Colon (tissue), 2 donors: Measurements from ENCODE around the gene KCNJ5.

ENCODE experiments used
- FAIRE-seq: peaks from 2 replicates; lab custom pipeline; 2012; peaks lifted over from hg19 to GRCh38; lab: Jason Lieb, UNC
- donor health status: control.
- donor health status: control.

The KCNJ5 gene

DNA sequence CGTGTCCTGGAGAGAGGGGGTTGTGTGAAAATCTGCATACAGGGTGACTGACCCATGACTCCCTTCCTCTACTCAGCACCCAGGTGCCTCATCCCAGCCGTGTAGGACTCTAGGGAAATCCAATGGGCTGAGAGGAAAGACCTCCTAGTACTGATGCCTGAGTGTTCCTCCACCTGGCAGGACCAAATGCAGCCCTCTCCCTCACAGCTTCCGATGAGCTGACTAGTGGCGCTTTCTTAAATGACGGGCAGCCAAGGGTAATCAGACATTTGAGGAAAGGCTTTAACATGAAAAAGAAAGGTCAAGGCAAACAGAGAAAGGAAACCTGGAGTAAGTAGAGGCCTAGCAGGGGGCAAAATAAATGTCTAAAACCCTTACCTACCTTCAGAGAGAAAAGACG, 19.1 kb upstream of the KCNJ5 start:
- no peak for FAIRE-seq

DNA sequence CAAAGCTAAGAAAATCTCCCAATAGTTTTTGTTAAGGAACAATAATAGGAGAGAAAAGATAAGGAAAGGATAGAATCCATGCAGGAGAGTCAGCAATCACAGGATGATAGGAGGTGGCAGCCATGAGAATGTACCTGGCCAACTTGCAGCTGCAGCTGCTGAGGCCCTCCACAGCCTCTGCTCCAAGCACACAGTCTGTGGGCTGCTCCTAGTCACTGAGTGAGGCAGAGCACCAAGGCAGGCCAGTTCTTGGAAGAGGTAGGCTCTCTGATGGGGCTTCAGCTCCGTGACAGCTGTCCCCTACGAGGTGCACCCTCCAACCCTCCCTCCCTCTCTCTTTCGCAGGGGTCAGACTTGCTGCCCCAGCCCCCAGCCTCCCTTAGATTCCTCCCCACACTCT, 18.6 kb upstream of the KCNJ5 start:
- FAIRE-seq = no peak

DNA sequence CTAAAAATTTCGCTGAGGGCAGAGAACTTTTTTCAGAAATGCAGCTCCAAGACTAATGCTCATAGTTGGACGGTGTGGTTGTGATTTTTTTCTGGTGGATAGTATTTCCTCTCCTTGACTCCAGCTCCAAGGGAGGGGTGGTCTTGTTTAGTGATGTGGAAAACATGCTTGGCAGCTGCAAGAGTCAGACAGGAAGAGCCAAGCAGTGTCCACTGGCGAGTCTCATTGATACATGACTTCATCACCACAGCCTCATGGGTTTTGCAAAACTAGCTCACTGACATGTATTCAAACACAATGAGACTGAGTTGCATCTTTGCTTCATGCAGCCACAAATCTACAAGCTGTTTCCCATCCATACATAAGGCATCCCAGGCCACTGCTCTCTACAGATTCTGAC, 16.7 kb upstream of the KCNJ5 start:
- FAIRE-seq = no peak

DNA sequence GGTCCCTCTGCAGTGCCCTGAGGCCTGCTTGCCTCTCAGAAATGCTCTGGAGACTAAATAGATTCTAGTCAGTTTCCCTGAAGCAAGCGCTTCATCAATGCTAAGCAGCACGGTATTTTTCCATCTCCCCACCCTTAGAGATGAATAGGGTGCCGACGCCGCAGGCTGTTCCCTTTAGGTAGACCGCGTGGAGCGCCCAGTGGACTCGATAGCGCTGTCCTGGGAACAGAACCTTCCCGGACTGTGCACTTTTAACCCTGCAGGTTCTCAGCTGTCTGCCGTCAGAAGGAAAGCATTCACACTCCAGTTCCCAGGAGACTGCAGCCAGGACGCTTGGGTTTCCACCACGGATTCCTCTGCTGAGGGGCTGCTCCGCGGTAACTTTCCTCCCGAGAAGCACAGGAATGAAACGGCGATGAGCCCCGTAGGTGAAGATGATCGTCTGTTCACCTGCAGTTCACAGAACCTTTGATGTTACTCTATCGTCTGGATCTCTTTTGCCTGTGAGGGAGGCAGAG, 15.0 kb upstream of the KCNJ5 start:
- no peak for FAIRE-seq

DNA sequence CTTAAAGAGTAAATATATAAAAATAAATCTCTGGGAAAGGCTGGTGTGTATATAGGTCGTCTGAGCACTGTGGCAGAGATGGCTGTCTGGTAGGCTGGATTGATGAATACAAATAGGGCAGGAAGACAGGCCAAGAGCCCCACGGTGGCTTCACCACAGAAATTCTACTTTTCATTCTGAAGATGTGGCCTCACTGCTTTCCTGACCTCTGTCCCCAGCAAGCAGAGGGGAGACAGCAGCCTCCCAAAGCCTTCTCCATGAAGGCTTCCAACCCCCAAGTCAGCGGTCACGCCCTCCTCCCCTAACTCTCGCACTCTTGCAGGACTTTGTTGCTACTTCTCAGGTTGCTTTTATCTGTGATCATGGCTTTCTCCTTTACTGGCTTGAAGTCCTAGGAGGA, 13.4 kb upstream of the KCNJ5 start:
- FAIRE-seq = no peak

DNA sequence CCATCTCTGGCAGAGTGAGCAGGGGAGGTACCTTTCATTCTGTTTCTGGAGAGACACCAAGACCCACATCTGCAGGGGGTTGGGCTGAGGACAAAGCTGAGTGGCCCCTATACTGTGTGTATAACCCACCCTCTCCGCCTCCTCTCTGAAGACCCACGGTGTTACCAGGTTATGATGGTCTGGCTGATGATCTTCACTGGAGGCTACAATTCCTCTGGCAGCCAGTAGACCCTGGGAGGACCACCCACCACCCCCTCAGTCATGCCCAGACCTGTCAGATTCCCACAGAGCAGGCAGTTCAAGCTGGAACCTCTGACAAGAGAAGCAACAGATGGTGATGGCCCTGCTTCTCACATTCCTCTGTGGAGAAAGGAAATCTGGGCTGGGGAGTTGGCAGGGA, 12.7 kb upstream of the KCNJ5 start:
- no peak for FAIRE-seq

DNA sequence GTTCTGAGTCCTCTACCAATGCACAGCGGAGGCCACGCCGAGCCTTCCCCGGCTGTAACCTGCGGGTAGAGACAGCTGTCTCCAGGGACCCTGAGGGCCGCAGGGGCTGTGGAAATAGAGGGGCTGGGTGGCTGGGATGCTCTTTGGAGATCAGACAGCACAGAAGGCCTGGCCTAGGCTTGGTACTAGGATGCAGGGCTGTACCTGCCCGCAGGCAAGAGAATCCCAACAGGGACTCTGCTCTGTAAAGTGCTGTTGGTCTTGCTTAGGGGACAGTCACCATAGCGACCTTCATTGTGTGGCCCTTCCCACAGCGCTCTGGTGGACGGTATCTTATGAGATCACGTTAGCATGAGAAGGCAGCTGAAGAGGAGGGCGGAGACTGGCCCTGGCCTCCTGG, 11.3 kb upstream of the KCNJ5 start:
- FAIRE-seq = no peak

DNA sequence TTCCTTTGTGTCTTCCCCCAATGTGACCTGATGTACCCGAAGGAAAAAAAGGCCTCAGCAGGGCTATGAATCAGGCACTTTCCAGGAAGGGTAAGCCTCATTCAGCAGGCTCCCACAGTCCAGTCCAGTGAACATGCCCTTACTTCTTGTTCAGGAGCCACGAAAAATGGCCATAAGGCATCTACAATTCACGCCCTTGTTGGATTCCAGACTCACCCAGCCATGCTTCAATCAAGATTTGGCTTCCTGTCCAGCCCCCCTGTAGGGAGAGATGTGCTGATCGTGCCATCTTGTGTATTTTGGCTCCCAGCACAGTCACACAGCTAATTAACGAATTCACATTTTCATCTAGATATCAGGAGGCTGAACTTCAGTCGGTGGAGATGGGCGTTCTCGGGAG, 9.9 kb upstream of the KCNJ5 start:
- no peak for FAIRE-seq

DNA sequence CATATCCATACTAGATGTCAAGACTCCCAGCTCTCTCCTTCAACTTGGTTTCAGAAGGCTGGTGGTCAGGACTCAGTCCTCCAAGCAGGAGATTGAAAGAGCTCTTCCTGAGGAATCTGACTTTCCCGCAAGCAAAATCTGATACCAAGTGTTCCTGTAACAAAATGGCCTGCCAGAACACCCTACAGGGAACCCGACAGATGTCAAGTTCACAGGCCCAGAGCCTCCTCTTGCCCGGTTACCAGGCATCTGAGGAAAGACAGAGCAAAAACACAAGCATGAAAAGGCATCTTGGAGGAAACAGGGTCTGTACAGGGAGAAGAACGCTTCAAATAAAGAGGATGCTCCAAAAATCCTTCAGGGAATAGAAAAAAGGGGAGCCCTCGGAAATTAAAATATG, 8.7 kb upstream of the KCNJ5 start:
- FAIRE-seq = no peak

DNA sequence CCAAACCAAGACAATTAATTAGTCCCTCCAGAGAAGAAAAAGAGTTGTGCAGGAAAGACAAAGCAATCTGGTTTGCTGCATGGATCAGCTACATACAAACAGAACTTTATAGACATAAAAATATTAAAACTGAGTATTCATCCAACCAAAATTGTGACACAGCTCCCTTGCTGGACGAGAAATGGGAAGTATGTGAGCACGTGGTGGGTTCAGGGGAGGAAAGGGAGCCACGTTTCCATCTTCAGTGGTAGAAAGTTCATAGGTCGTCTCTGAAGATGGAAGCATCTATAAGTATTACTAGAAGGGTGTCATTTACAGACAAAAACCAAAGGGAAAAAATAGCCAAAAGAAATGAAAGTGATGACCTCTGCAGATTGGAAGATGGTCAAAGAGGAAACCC, 7.1 kb upstream of the KCNJ5 start:
- no peak for FAIRE-seq

DNA sequence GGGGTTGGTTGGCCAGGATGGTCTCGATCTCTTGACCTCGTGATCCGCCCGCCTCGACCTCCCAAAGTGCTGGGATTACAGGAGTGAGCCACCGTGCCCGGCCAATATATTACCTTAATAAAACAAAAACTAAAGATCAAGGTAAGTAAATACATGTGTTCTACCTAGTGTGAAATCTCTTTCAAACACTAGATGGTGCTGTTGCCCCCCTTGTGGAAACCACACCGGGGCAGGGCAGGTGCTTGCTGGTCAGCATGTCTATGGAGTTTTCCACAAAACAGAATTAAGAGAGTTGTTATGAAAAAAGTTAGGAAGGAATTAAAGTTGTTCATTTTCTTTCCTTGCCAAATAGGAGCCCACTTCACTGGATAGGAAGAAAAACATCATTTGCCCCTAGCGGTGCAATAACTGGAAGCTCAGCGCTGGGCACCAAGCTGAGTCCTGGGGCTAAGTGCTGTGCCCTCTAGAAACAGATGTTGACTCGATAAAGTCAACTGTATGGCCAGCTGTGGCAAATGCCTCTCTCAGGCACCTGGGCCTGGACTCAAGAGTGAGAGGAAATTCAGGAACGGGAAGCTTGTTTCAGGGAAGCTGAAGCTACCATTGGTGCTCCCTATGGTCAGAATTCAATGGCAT, 6.3 kb upstream of the KCNJ5 start:
- FAIRE-seq = no peak

DNA sequence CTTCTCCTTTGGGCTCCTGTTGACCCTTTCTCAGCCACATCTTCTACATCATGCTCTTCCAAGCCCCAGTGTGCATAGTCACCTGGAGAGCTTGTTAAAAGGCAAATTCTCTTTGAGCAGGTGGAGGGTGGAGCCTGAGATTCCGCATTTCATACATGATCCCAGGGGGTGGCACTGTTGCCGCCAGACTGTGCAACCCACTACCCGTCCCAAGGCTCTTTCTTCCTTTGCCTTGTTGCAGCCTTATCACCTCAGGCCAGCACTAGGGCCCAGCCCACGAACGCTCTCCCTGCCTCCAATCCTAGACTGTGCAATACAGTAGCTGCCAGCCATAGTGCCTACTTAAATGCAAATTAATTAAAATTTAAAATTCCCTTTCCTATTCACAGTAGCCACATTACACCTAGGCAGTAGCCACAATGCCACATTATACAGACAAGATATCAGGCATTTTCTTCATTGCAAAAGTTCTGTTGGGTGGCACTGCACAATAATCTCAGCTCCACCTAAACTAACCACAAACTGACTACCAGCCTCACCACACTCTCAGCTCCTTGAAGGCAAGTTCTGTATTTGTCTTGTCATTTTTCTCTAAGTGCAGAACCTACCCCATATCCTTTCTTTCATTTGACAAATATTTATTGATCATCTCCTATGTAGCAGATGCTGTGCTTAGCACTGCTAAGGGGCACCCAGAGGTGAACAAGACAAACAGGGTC, 4.6 kb upstream of the KCNJ5 start:
- FAIRE-seq = no peak

DNA sequence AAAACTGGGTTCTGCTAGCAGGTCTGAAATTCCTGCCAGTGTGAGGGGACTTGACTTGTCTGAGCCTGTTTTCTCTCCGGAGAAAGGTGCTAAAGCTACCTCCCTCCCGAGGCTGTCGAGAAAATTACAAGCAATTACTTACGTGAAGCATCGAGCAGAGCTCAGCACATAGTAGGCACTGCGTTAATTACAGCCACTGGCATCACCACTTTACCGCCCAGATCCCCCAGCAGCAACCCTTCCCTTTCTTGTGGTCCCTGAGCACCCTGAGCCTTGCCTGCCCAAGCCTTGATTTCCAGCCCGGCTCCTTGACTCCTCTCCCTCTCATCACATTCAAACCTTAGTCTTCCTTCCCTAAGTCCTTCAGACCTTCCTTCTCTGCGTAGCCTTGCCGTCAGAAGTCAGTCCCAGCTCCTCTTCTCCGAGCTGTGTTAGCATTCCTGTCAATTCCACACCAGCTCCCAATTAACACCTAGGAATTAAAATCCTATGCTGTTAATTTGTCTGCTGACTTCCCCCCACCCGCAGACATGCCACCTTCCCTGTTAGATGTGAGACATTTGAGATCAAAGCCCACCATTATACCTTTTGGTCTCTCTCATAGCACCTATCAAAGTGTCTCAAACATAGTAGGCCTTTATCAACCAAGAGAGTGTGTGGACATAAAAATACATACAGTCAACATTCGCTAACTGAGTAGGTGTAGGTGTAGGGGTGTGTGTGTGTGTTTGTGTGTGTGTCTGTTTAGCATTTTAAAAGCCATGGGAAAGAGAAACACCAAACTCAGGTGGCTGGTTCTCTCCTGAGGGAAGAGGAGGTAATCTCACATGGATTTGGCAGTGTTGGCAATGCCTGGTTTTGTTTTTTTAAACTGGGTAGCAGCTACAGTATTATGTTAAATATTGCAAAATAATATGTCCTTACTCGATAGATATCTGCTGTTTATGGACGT, 2.8 kb upstream of the KCNJ5 start:
- no peak for FAIRE-seq

DNA sequence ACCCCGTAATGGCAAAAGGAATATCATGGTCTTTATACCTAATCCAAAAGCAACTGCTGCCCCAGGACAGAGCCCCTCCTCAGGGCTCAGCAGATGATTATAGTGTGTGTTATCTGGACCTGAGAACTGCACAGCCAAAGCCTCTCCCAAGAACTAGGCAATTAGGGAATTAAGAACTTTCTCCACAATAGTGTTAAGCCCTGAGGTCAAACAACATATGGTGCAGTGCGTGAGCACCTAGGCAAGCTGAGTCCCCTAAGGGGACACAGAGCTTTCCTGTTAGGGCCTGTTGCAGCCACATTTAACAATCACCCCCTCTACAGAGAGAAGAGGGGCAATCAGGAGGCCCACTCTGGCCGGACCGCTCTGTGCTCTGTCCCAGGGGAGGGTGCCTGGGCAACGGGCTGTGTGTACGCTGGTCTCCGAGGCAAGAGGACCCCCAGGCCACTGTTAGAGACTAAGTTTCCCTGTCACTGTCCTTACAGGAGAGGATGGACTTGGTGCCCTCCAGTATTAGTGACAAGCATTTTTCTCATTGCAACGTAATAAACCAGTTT, 1.4 kb upstream of the KCNJ5 start:
- no peak for FAIRE-seq

DNA sequence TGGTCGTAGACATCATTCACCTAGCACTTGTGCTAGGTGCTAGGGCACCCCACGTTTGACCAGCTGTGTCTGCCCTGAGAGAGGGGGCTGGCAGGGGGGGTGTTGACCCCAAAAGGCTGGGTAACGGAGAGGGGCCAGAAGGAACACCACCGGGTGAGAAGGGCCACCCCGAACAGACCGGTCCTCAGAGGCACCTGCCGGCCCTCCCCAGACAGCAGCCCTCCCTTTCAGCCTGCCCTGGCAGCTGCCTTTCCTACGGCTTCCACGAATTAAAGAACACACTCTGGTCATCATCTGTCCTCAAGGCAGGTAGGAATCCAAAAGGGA, 977 bp upstream of the KCNJ5 start:
- no peak for FAIRE-seq

DNA sequence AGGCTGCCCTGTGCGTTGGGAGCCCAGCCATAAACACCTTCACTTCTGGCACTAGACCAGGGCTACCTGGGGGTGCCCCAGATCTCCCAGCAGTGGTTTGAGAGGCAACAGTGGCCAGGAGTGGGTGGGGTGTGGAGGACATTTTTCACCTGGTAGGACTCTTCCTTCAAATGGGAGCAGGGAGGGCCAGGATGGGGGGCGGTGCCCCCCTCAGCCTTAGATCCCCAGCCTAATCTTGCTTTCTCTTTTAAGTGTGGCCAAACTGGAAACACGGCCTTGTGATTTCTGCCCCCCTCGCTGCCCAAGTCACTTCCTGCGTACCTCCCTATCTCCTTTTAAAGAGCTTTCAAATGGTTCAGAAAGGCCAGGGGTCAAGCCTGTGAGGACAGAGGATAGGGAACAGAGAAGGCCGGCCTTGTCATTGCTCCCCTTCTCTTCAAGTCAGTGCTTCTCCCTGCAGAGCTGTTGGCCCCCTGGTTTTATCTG, 800 bp downstream of the KCNJ5 start:
- FAIRE-seq = no peak

DNA sequence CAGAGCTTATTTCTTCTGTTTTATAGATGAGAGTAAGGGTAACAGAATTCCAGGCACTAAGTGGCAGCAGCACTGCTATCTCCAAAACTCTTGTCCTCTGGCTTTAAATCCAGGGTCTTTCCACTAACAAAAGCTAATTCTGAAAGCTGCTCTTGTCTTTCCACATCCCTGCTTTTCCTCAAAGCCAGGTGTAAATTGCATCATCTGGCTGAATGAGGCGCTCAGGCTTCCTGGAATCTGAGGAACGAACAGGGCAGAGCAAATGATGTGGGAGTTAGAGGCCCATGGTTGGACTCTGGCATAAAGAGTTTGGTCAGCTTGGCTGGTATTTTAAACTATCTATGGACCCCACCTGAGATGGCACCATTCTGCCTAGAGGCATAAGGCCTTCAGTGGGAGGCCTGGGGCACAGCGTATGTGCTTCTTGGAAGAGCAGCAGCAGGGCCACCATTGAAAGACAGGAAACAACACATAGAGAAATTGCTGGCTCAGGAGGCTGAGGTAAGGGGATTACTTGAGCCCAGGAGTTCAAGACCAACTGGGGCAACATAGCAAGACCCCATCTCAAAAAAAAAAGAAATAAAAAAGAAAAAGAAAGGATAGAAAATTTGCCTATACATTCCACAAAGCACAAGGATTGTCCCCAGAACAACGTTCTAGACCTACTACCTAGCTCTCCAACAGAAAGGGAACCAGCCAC, 1.9 kb downstream of the KCNJ5 start:
- no peak for FAIRE-seq

DNA sequence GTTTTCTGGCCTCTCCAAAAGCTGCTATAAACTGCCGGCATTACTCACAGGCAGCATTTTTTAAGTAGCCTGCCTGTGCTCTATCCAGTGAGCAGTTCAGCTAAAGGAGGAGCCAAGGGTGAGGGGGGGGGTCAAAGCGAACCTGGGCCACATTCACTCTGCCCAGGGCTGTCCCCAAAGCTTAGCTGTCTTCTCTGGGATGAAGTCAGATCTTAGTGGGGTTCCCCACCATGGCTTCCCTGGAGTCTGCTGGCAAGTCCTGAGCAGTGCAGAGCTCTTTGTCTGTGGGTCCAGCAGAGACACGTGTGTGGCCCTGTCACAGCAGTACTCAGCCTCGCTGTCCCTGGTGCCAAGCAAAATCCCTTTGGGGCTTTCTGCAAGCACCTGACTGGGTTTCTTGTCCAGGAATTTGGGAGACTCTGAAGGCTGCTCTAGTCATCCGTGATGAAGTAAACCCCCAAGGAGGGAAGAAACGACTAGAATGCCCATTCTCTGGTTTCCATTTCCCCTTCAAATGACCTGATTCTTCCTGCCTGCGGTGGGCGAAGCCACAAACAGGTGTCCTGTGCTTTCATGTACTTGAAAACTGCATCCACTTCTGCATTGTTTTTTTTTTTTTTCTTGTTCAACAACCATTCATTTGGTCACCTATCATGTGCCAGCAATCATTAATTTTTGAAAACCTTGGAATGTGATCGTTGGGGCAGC, 2.6 kb downstream of the KCNJ5 start:
- no peak for FAIRE-seq

DNA sequence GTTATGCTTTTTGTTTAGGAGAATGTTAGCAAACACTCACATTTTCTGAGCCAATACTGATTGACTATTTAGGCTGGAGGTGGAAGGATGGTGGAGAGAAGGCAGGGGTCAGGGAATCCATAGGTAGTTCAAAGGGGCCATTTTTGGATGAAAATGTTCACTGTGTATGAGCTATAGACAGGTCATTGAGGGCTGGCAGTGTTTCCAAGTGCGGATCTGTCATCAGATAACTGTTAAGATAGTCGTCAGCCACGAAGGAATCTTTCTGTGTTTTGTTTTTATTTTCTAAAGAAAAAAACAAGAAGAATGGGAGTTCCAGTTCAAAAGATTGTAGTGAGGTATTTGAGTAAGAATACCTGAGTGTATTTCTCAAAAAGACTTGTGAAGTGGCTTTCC, 3.1 kb downstream of the KCNJ5 start:
- FAIRE-seq = no peak

DNA sequence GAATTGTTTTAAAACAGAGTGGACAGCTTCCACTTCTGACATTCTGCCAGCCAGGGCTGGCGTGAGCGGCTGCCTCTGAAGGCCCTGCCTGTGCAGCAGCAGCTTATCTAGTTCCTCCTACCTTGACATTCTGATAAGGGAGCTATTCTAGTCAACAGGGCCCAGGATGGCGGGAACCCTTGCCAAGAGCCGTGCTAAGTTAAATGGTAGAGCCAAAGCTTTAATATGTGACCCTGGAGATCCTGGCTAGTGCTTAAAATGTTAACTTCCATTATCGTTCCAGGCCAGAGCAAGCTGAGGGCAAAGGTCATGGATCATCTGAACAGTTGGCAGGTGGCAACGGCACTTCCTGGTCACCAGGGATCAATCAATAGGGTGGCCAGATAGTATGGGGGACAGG, 3.5 kb downstream of the KCNJ5 start:
- no peak for FAIRE-seq

DNA sequence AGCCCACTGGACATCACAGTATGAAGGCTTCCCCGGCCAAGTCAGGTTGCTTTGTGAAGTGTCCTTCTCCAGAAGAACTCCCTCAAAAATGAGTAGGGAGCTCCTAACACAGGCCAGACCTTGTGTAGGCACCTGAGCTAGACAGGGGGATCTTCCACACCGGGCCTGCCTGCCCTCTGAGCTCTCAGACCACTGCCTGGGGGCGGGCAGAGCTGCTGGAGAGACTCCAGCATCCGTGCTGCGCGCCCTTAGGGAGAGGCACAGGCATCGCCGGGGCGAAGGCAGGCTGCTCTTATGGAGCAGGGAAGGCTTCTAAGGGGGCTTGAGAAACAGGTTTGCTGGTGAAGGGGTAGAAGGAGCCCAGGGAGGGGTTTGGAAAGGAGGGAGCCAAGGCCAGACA, 4.4 kb downstream of the KCNJ5 start:
- no peak for FAIRE-seq
